ENCODE measurements around the gene NHLRC4. TPM values are rescaled to one million over a fixed set of nuclear protein-coding genes. Genes with fewer than 3 reads are reported as not detected.

NHLRC4 gene
- total and polyA plus RNA-seq, 9 of the 15 experiments (the other 6 are each of a cell fraction or from before 2014, with no cell fraction given) = 0.24 to 3.7 (median 1.3) TPM; not detected in 2

DNA sequence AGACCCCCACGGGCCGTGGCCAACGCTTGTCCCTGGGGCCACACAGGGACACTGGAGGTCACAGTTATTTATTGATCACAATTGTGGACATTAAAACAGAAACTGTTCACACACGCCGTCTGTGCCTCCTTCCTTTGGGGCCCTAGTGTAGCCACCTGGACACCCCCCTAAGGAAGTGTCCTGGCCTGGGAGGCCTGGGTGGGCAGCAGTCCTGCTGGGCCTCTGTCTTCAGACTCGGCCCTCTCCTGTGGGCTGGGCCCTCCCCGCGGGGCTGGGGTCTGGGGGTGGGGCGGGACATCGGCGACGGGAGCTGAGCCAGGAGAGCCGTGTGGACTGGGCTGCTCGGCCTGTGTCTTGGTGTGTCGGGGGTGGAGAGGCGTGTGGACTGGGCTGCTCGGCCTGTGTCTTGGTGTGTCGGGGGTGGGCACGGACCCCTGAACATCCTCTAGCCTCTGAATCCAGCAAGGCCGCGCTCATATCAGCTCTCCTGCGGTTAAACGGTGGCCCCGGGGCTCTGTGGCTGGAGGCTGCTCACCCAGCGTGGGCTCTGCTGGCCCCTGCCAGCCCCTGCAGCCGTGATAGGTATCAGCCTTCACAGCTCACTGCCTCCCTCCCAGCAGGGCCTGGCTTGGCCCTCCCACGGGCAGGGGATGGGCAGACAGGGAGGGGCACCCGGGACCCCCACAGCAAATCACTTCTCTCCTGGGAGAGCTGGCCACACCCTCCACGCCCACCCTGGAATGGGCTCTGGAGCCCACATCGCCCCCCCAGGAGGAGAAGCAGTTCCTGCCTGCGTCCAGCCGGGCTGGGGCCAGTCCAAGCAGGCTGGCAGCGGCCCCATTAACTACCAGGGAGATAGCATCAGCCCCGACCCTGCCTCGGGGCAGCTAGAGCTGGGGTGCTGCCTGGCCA, 1.1 kb upstream of the NHLRC4 start (continued):
- TF ChIP-seq MYNN (IDR thresholded peaks at IDR 0.05) (0 out of 2 replicates have a peak, but pooled peaks have one; percentile 19), MYNN (CRISPR knock-in tag; IDR thresholded peaks at IDR 0.05) (no peak), STAG1 (CRISPR knock-in tag; IDR thresholded peaks at IDR 0.05; ENCODE audit: borderline replicate concordance) (0 out of 2 replicates have a peak, but pooled peaks have one; percentile 21), E2F3 (CRISPR knock-in tag; IDR thresholded peaks at IDR 0.05) (0 out of 2 replicates have a peak, but pooled peaks have one; percentile 14), CBFB (CRISPR knock-in tag; IDR thresholded peaks at IDR 0.05) (0 out of 2 replicates have a peak, but pooled peaks have one; percentile 2), HMGN3 (IDR thresholded peaks at IDR 0.05; ENCODE audit: borderline replicate concordance, extremely low read depth, insufficient read length, low read depth, low read length) (peak; percentile 23), EHMT2 (IDR thresholded peaks at IDR 0.05) (no peak), MED1 (CRISPR knock-in tag; IDR thresholded peaks at IDR 0.05; ENCODE audit: borderline replicate concordance) (no peak), ZNF589 (CRISPR knock-in tag; IDR thresholded peaks at IDR 0.05; ENCODE audit: low read depth) (0 out of 2 replicates have a peak, but pooled peaks have one; percentile 28), ZBTB7A (IDR thresholded peaks at IDR 0.05; ENCODE audit: borderline replicate concordance, control insufficient read depth, low read depth, low read length) (peak; percentile 38; the same call in 1 of the 2 replicates), MAZ (CRISPR knock-in tag; conservative IDR thresholded peaks at IDR 0.05 in 1 of 2, IDR thresholded peaks at IDR 0.05 in 1 of 2) (0 out of 4 replicates have a peak, but pooled peaks of 1 of the 2 experiments have one; percentile 25)
- TF ChIP-seq, protein P1, sequence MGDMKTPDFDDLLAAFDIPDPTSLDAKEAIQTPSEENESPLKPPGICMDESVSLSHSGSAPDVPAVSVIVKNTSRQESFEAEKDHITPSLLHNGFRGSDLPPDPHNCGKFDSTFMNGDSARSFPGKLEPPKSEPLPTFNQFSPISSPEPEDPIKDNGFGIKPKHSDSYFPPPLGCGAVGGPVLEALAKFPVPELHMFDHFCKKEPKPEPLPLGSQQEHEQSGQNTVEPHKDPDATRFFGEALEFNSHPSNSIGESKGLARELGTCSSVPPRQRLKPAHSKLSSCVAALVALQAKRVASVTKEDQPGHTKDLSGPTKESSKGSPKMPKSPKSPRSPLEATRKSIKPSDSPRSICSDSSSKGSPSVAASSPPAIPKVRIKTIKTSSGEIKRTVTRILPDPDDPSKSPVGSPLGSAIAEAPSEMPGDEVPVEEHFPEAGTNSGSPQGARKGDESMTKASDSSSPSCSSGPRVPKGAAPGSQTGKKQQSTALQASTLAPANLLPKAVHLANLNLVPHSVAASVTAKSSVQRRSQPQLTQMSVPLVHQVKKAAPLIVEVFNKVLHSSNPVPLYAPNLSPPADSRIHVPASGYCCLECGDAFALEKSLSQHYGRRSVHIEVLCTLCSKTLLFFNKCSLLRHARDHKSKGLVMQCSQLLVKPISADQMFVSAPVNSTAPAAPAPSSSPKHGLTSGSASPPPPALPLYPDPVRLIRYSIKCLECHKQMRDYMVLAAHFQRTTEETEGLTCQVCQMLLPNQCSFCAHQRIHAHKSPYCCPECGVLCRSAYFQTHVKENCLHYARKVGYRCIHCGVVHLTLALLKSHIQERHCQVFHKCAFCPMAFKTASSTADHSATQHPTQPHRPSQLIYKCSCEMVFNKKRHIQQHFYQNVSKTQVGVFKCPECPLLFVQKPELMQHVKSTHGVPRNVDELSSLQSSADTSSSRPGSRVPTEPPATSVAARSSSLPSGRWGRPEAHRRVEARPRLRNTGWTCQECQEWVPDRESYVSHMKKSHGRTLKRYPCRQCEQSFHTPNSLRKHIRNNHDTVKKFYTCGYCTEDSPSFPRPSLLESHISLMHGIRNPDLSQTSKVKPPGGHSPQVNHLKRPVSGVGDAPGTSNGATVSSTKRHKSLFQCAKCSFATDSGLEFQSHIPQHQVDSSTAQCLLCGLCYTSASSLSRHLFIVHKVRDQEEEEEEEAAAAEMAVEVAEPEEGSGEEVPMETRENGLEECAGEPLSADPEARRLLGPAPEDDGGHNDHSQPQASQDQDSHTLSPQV (IDR thresholded peaks at IDR 0.05) = peak; percentile 34; the same call in 1 of the 2 replicates
- TF ChIP-seq, protein P2, sequence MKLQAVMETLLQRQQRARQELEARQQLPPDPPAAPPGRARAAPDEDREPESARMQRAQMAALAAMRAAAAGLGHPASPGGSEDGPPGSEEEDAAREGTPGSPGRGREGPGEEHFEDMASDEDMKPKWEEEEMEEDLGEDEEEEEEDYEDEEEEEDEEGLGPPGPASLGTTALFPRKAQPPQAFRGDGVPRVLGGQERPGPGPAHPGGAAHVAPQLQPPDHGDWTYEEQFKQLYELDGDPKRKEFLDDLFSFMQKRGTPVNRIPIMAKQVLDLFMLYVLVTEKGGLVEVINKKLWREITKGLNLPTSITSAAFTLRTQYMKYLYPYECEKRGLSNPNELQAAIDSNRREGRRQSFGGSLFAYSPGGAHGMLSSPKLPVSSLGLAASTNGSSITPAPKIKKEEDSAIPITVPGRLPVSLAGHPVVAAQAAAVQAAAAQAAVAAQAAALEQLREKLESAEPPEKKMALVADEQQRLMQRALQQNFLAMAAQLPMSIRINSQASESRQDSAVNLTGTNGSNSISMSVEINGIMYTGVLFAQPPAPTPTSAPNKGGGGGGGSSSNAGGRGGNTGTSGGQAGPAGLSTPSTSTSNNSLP (IDR thresholded peaks at IDR 0.05; ENCODE audit: borderline replicate concordance, low read depth, low read length) = no peak
